ENCODE results near the gene CAMK1D. TPM values are rescaled to one million over a fixed set of nuclear protein-coding genes. Genes with fewer than 3 reads are reported as not detected.

Gene CAMK1D
- total RNA-seq, 1 experiment from 2014 or later, result 10.2 TPM

GRCh38 chr10:12338981-12339380 lies 10.4 kb upstream of the CAMK1D start:
- Mint-ChIP-seq H3K4me3 (no peak overlapping the region), H3K27ac (no peak overlapping the region), H3K4me1 (no peaks in the 10 kb centered on the region), H3K36me3 (no peaks in the 10 kb centered on the region), H3K27me3 (ENCODE audit: low read depth) (no peaks in the 10 kb centered on the region), H3K9me3 (no peaks in the 10 kb centered on the region)
- POLR2A ChIA-PET, result interaction anchor here (1.0 kb wide), 1 partner anchor 8 kb away, joined by 3 read pairs; no protein-coding TSS in a partner anchor
- no peak for ATAC-seq
- no peak for TF ChIP-seq ATF3 (CRISPR knock-in tag; conservative IDR thresholded peaks at IDR 0.05)
- no peak for TF ChIP-seq ARID4B (CRISPR knock-in tag; IDR thresholded peaks at IDR 0.05; ENCODE audit: borderline replicate concordance)
- TF ChIP-seq, protein P1, sequence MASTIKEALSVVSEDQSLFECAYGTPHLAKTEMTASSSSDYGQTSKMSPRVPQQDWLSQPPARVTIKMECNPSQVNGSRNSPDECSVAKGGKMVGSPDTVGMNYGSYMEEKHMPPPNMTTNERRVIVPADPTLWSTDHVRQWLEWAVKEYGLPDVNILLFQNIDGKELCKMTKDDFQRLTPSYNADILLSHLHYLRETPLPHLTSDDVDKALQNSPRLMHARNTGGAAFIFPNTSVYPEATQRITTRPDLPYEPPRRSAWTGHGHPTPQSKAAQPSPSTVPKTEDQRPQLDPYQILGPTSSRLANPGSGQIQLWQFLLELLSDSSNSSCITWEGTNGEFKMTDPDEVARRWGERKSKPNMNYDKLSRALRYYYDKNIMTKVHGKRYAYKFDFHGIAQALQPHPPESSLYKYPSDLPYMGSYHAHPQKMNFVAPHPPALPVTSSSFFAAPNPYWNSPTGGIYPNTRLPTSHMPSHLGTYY (CRISPR knock-in tag; IDR thresholded peaks at IDR 0.05), result no peak
- TF ChIP-seq FOXP4 (CRISPR knock-in tag; IDR thresholded peaks at IDR 0.05), result no peak
- no peak for TF ChIP-seq ZNF671 (CRISPR knock-in tag; IDR thresholded peaks at IDR 0.05)
- TF ChIP-seq IRF2 (CRISPR knock-in tag; IDR thresholded peaks at IDR 0.05; ENCODE audit: borderline replicate concordance, low read depth), result no peak
- no peak for DNase-seq (ENCODE audit: low spot score)
- CTCF ChIA-PET, result no interaction called here

- CTCF ChIA-PET, result no interaction called here
- Mint-ChIP-seq H3K4me1 (peaks cover 5% of the 10 kb centered on the region), H3K9me3 (no peaks in the 10 kb centered on the region), H3K27me3 (ENCODE audit: low read depth) (no peaks in the 10 kb centered on the region), H3K4me3 (no peak overlapping the region), H3K27ac (no peak overlapping the region), H3K36me3 (no peaks in the 10 kb centered on the region)
- POLR2A ChIA-PET, result no interaction called here
- DNase-seq (ENCODE audit: low spot score) (no peak), ATAC-seq (no peak)
- TF ChIP-seq ZBTB43 (CRISPR knock-in tag; IDR thresholded peaks at IDR 0.05), result no peak
- no peak for TF ChIP-seq HMGXB4 (CRISPR knock-in tag; IDR thresholded peaks at IDR 0.05)
- no peak for TF ChIP-seq JAZF1 (CRISPR knock-in tag; IDR thresholded peaks at IDR 0.05)
- TF ChIP-seq, protein P2, sequence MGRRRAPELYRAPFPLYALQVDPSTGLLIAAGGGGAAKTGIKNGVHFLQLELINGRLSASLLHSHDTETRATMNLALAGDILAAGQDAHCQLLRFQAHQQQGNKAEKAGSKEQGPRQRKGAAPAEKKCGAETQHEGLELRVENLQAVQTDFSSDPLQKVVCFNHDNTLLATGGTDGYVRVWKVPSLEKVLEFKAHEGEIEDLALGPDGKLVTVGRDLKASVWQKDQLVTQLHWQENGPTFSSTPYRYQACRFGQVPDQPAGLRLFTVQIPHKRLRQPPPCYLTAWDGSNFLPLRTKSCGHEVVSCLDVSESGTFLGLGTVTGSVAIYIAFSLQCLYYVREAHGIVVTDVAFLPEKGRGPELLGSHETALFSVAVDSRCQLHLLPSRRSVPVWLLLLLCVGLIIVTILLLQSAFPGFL (CRISPR knock-in tag; IDR thresholded peaks at IDR 0.05; ENCODE audit: borderline replicate concordance), result no peak
- no peak for TF ChIP-seq ZNF263 (CRISPR knock-in tag; IDR thresholded peaks at IDR 0.05; ENCODE audit: low read depth)
- TF ChIP-seq NFYB (CRISPR knock-in tag; conservative IDR thresholded peaks at IDR 0.05; ENCODE audit: low read depth), result no peak
- no peak for TF ChIP-seq ELF4 (CRISPR knock-in tag; IDR thresholded peaks at IDR 0.05; ENCODE audit: low read depth)
- TF ChIP-seq, protein P3, sequence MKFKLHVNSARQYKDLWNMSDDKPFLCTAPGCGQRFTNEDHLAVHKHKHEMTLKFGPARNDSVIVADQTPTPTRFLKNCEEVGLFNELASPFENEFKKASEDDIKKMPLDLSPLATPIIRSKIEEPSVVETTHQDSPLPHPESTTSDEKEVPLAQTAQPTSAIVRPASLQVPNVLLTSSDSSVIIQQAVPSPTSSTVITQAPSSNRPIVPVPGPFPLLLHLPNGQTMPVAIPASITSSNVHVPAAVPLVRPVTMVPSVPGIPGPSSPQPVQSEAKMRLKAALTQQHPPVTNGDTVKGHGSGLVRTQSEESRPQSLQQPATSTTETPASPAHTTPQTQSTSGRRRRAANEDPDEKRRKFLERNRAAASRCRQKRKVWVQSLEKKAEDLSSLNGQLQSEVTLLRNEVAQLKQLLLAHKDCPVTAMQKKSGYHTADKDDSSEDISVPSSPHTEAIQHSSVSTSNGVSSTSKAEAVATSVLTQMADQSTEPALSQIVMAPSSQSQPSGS (CRISPR knock-in tag; IDR thresholded peaks at IDR 0.05; ENCODE audit: borderline replicate concordance, low read depth), result no peak
- no peak for TF ChIP-seq ESRRA (CRISPR knock-in tag; IDR thresholded peaks at IDR 0.05; ENCODE audit: borderline replicate concordance)
- TF ChIP-seq ZNF219 (CRISPR knock-in tag; IDR thresholded peaks at IDR 0.05; ENCODE audit: borderline replicate concordance), result no peak
- no peak for TF ChIP-seq CBFB (CRISPR knock-in tag; IDR thresholded peaks at IDR 0.05; ENCODE audit: low read depth)
- no peak for TF ChIP-seq SP1 (CRISPR knock-in tag; conservative IDR thresholded peaks at IDR 0.05)
- TF ChIP-seq ZBTB21 (CRISPR knock-in tag; IDR thresholded peaks at IDR 0.05; ENCODE audit: borderline replicate concordance), result no peak
- TF ChIP-seq, protein P4, sequence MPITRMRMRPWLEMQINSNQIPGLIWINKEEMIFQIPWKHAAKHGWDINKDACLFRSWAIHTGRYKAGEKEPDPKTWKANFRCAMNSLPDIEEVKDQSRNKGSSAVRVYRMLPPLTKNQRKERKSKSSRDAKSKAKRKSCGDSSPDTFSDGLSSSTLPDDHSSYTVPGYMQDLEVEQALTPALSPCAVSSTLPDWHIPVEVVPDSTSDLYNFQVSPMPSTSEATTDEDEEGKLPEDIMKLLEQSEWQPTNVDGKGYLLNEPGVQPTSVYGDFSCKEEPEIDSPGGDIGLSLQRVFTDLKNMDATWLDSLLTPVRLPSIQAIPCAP (CRISPR knock-in tag; IDR thresholded peaks at IDR 0.05), result no peak
- TF ChIP-seq EMX1 (CRISPR knock-in tag; IDR thresholded peaks at IDR 0.05), result no peak
These were observed 9.0 kb upstream of the CAMK1D start for GRCh38 chr10:12340371-12340770.

All from WTC11 (cell line).